ENCODE data around the gene APEH.
"Not testable (repeated sequence)": the region's sequence is repeated elsewhere in the genome, so short reads cannot be mapped to it uniquely, and the experiment has no call there.

DNA sequence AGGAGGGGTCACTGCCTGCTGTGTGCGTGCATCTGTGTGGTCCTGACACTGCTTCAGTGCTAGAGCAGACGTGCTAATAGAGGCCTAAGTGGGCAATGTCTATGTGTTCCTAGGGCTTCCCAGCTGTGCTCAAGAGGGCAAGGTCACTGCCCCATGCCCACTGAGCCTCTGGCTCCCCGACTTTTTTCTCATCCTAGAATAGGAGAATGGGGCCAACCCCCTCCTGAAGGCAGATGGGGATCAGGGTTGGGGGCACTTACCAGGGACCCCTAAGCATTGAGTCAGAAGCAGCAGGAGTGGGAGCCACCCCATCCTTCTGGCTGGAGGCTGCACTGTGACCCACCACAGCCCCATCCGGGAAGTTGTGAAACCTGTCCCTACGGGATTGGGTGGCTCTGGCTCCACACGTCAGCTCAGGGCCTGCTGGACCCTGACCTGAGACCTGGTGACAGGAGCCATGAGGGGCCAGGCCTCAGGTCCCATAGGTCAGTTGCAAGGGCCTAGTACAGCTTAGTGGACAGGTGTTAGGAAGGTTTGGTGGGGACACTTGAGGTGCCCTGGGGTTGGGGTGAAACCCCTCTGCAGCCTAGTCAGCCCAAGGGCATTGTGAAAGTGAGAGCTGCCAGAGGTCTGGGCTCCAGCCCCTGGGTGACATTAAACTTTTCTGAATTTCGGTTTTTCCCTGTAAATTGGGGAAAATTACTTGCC is 14.3 kb downstream of the APEH start:
- TF ChIP-seq CTCF (IDR thresholded peaks at IDR 0.05); FOXP4 (CRISPR knock-in tag; IDR thresholded peaks at IDR 0.05); MLX (CRISPR knock-in tag; IDR thresholded peaks at IDR 0.05); NR3C1 (CRISPR knock-in tag; conservative IDR thresholded peaks at IDR 0.05; ENCODE audit: low read depth); NR1H2 (CRISPR knock-in tag; IDR thresholded peaks at IDR 0.05); CREB1 (CRISPR knock-in tag; IDR thresholded peaks at IDR 0.05): not testable (repeated sequence)
- TF ChIP-seq, protein P1, sequence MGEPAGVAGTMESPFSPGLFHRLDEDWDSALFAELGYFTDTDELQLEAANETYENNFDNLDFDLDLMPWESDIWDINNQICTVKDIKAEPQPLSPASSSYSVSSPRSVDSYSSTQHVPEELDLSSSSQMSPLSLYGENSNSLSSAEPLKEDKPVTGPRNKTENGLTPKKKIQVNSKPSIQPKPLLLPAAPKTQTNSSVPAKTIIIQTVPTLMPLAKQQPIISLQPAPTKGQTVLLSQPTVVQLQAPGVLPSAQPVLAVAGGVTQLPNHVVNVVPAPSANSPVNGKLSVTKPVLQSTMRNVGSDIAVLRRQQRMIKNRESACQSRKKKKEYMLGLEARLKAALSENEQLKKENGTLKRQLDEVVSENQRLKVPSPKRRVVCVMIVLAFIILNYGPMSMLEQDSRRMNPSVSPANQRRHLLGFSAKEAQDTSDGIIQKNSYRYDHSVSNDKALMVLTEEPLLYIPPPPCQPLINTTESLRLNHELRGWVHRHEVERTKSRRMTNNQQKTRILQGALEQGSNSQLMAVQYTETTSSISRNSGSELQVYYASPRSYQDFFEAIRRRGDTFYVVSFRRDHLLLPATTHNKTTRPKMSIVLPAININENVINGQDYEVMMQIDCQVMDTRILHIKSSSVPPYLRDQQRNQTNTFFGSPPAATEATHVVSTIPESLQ (CRISPR knock-in tag; IDR thresholded peaks at IDR 0.05) = not testable (repeated sequence)
